Breast epithelium (tissue), 3 donors: ENCODE results near the gene TRAF7.

ENCODE experiments used
- POLR2A ChIP-seq: fragments of 450-650 bp; IDR thresholded peaks from one replicate; pipeline ENCODE4 v1.6.1; 2016; ENCODE audit warnings: antibody characterized with exemption, mild to moderate bottlenecking, moderate library complexity
- POLR2AphosphoS5 ChIP-seq, 3 donors: sonication (generic); formaldehyde crosslinking; IDR thresholded peaks; one replicate each; pipeline ENCODE4 v1.6.1; 2017; ENCODE audit warnings: antibody characterized with exemption in 3 of 3
- TF ChIP-seq, protein P1 (sequence below), 3 donors: fragments of 450-650 bp; IDR thresholded peaks; one replicate each; pipeline ENCODE4 v1.5.1; 2016 to 2017; ENCODE audit warnings: antibody characterized with exemption in 3 of 3, mild to moderate bottlenecking in 3 of 3, moderate library complexity in 3 of 3

DNA sequence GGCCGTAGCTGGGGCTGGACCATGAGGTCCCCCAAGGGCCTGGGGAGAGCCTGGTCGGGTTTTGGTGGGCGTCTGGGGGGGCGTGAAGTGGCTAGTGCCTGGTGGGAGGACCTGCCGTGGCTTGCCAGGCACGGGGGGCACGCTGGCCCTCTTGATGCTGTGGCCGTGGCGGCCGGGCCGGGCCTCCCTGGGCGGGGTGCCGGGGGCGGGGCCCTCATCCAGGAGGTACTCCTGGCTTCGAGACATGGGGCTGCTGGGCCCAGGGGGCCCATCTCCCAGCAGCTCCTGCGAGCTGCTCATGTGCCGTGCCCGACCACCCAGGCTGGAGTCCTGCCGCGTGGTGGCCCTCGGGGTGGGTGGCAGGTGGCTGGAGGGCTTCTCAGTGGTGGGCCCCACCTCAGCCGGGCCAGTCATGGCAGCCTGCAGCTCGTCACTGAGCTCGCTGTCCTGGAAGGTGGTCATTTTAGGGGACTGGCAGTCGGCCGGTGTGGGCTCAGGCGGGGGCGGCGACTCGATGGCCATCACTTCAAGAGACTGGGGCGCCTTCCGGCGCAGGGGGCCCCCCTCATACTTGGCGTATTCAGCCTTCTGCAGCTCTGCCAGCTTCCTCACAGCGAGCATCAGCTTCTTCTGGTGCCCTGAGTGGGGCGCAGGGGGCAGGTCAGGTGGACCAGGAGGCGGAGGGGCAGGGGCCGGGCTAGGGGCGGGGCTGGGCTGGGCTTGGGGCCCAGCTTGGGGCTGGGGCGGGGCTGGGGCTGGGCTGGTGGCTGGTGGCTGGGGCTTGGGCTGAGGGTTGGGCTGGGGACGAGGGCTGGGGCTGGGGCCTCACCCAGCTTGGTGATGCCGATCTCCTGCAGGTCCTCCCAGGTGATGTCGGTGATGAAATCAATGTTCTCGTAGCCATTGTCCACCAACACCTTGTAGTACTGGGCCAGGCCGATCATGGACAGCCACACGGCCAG is 25.7 kb downstream of the TRAF7 start:
- TF ChIP-seq, protein P1, sequence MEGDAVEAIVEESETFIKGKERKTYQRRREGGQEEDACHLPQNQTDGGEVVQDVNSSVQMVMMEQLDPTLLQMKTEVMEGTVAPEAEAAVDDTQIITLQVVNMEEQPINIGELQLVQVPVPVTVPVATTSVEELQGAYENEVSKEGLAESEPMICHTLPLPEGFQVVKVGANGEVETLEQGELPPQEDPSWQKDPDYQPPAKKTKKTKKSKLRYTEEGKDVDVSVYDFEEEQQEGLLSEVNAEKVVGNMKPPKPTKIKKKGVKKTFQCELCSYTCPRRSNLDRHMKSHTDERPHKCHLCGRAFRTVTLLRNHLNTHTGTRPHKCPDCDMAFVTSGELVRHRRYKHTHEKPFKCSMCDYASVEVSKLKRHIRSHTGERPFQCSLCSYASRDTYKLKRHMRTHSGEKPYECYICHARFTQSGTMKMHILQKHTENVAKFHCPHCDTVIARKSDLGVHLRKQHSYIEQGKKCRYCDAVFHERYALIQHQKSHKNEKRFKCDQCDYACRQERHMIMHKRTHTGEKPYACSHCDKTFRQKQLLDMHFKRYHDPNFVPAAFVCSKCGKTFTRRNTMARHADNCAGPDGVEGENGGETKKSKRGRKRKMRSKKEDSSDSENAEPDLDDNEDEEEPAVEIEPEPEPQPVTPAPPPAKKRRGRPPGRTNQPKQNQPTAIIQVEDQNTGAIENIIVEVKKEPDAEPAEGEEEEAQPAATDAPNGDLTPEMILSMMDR (IDR thresholded peaks at IDR 0.05): no peak
- TF ChIP-seq POLR2AphosphoS5 (IDR thresholded peaks at IDR 0.05) (no peak), POLR2A (no peak)
